Aorta (tissue), 5 donors: ENCODE measurements around the gene CISD1. TPM values are rescaled to one million over a fixed set of nuclear protein-coding genes. Genes with fewer than 3 reads are reported as not detected.

Experiments
- ATAC-seq: fragments of 200-7000 bp; cut with Tn5 transposase; one replicate; pipeline ENCODE4 v1.9.1; 2022; ENCODE audit warnings: moderate library complexity; ENCODE audit not compliant: low FRiP score
- DNase-seq, 2 donors: peaks; one replicate each; pipeline ENCODE4 v3.0.0-alpha.2; 2020
- H3K27ac ChIP-seq, 2 donors: one replicate each; pipeline ENCODE4 v1.5.1; 2013; ENCODE audit warnings: low read length in 2 of 2, mild to moderate bottlenecking in 2 of 2, moderate library complexity in 2 of 2, control low read depth in 1 of 2, inconsistent platforms in 1 of 2, low read depth in 1 of 2
- H3K27me3 ChIP-seq, 2 donors: one replicate each; pipeline ENCODE4 v1.6.1; 2013; ENCODE audit warnings: control low read depth in 1 of 2, low read length in 1 of 2, mild to moderate bottlenecking in 1 of 2, moderate library complexity in 1 of 2; ENCODE audit not compliant: insufficient read depth in 2 of 2, control insufficient read depth in 1 of 2
- H3K36me3 ChIP-seq, 2 donors: one replicate each; pipeline ENCODE4 v1.6.1; 2013; ENCODE audit warnings: control low read depth in 1 of 2, low read length in 1 of 2, mild to moderate bottlenecking in 1 of 2; ENCODE audit not compliant: insufficient read depth in 2 of 2, control insufficient read depth in 1 of 2
- H3K4me1 ChIP-seq, 2 donors: one replicate each; pipeline ENCODE4 v1.6.1; 2013; ENCODE audit warnings: low read length in 2 of 2, control low read depth in 1 of 2, mild to moderate bottlenecking in 1 of 2, moderate library complexity in 1 of 2; ENCODE audit not compliant: insufficient read depth in 2 of 2, control insufficient read depth in 1 of 2
- H3K4me3 ChIP-seq, 2 donors: one replicate each; pipeline ENCODE4 v1.5.1; 2013; ENCODE audit warnings: low read length in 2 of 2, control low read depth in 1 of 2, mild to moderate bottlenecking in 1 of 2
- H3K9me3 ChIP-seq: one replicate; pipeline ENCODE4 v1.6.1; 2013; ENCODE audit warnings: mild to moderate bottlenecking, low read length; ENCODE audit not compliant: control insufficient read depth
- WGBS, 2 donors: extraction: QIAGEN DNeasy Blood & Tissue Kit; methylation state at CpG; one replicate each; pipeline ENCODE4 v1.1.7; 2013; 5-methylcytosine and 5-hydroxymethylcytosine counted together
- intact Hi-C, 2 donors: fragments of 100-400 bp; cut with DNase I; formaldehyde crosslinking; loops; one replicate each; pipeline versions ENCODE4 v1.14.2 to v1.15.0; 2022
- polyA plus RNA-seq, 2 donors: library from polyadenylated mRNA; stranded (reverse); fragments of 200-250 nt; gene quantifications; one replicate each; pipeline ENCODE4 v1.2.3, GENCODE V29; 2013
- total RNA-seq, 2 donors: library from RNA; stranded (reverse); fragmentation: NEBNext Ultra II Directional; extraction: Animal tissue kit (Norgen Biotek cat#: 25700); gene quantifications; one replicate each; pipeline ENCODE4 v1.2.1, GENCODE V29; 2021
- donor health status: healthy with polysubstance abuse.
- donor health status: Bipolar disorder and iron deficiency.
- donor health status: DM: no; HTN: no; CAD: no.
- donor health status: DM: no; HTN: no; CAD: no.
- donor health status: DM: yes; HTN: yes; CAD: no.

CISD1 gene
- total and polyA plus RNA-seq, 4 donors = 28.8 to 47.7 (median 32.2) TPM

GRCh38 chr10:58331646-58332045, 62.7 kb downstream of the CISD1 start:
- Histone ChIP-seq H3K4me1 (no peaks in the 10 kb centered on the region), H3K36me3 (no peaks in the 10 kb centered on the region), H3K4me3 (no peak overlapping the region), H3K27me3 (no peaks in the 10 kb centered on the region), H3K27ac (no peak overlapping the region), H3K9me3 (no peaks in the 10 kb centered on the region)
- ATAC-seq (no peak), DNase-seq (no peak)
- intact Hi-C loops = no loop called here
- WGBS, 2 donors = 89 to 95% methylated on average over 2 of the region's 2 CpGs

GRCh38 chr10:58334817-58335305, 65.9 kb downstream of the CISD1 start, which contains the start of gene UBE2D1:
Gene UBE2D1 (plus strand): TSS chr10:58335006. CDS start chr10:58335202, 196 bp downstream.
- Histone ChIP-seq H3K27me3 (no peaks in the 10 kb centered on the region), H3K9me3 (no peaks in the 10 kb centered on the region), H3K4me3 (peak within 1 kb of the TSS; percentile 78 to 80), H3K27ac (peak within 1 kb of the TSS; percentile 12 to 23), H3K36me3 (no peaks in the 10 kb centered on the region), H3K4me1 (no peaks in the 10 kb centered on the region)
- DNase-seq (peak; percentile 94 to 97), ATAC-seq (peak; percentile 97)
- WGBS, 2 donors = 1% methylated on average over 34 to 49 of the region's 49 CpGs
- intact Hi-C loops = loop anchor here (2.0 to 5.0 kb wide), 3 partner anchors 50 to 68 kb away; partner anchors contain the start of genes TFAM (in 2 of the 2) and IPMK (in 1 of the 2)

- H3K36me3 ChIP-seq = no peaks in the 10 kb centered on the region
- peak overlapping the region; percentile 12 to 23 for H3K27ac ChIP-seq
- H3K27me3 ChIP-seq = no peaks in the 10 kb centered on the region
- peak overlapping the region; percentile 78 to 80 for H3K4me3 ChIP-seq
- H3K4me1 ChIP-seq = no peaks in the 10 kb centered on the region
- peak; percentile 55 for ATAC-seq
- no peaks in the 10 kb centered on the region for H3K9me3 ChIP-seq
- intact Hi-C loops = loop anchor here (2.0 to 5.0 kb wide), 3 partner anchors 49 to 69 kb away; partner anchors contain the start of genes TFAM (in 2 of the 2) and IPMK (in 1 of the 2)
- DNase-seq = peak in 1 of 2 donors; percentile 49
- WGBS, 2 donors = 3% methylated on average over 36 to 37 of the region's 37 CpGs
Observed at GRCh38 chr10:58335306-58336005, 66.5 kb downstream of the CISD1 start.

GRCh38 chr10:58336242-58336641, 67.3 kb downstream of the CISD1 start:
- Histone ChIP-seq H3K27me3 (no peaks in the 10 kb centered on the region), H3K27ac (no peak overlapping the region), H3K36me3 (no peaks in the 10 kb centered on the region), H3K4me1 (no peaks in the 10 kb centered on the region), H3K4me3 (peak overlapping the region in 1 of 2 donors; percentile 80), H3K9me3 (no peaks in the 10 kb centered on the region)
- no peak for DNase-seq
- intact Hi-C loops = loop anchor here in 1 of 2 donors (5.0 kb wide), 1 partner anchor 51 kb away; the partner anchor contains the start of gene TFAM
- WGBS, 2 donors = 92 to 94% methylated on average over 4 of the region's 4 CpGs
- no peak for ATAC-seq

Other genes with a start within 250 kb of the CISD1 start
- gene IPMK, start 1.3 kb upstream of the CISD1 start, total RNA-seq = 1 to 10 TPM; 4.5 to 8.1 TPM
- 1 to 10 TPM in 1 of 2 donors, under 1 TPM in 1; 0.87 to 2.9 TPM for gene IPMK, start 1.3 kb upstream of the CISD1 start, polyA plus RNA-seq
- gene UBE2D1, start 65.8 kb downstream of the CISD1 start, total RNA-seq = 10 to 100 TPM; 15.6 to 17.8 TPM
- 10 to 100 TPM; 10.6 to 10.9 TPM for gene UBE2D1, start 65.8 kb downstream of the CISD1 start, polyA plus RNA-seq
- gene TFAM, start 116.2 kb downstream of the CISD1 start, total RNA-seq = 10 to 100 TPM; 20.0 to 25.5 TPM
- 1 to 10 TPM; 6.5 to 7.1 TPM for gene TFAM, start 116.2 kb downstream of the CISD1 start, polyA plus RNA-seq
- 10 to 100 TPM; 17.3 to 46.8 TPM for gene BICC1, start 243.7 kb downstream of the CISD1 start, total RNA-seq
- gene BICC1, start 243.7 kb downstream of the CISD1 start, polyA plus RNA-seq = 10 to 100 TPM in 1 of 2 donors, 1 to 10 TPM in 1; 3.8 to 10.5 TPM